ENCODE data around the gene AGPAT1.
A peak's percentile ranks its signal among the peaks of the same experiment; 100 is the strongest.

The AGPAT1 gene

GRCh38 chr6:32158052-32158451, 17.8 kb downstream of the AGPAT1 start:
- DNase-seq: no peak
- H3K27me3 Mint-ChIP-seq: peaks cover 10% of the 10 kb centered on the region
- H3K9me3 Mint-ChIP-seq: no peaks in the 10 kb centered on the region
- H3K4me1 Mint-ChIP-seq: peaks cover 22% of the 10 kb centered on the region
- CTCF ChIA-PET: no interaction called here
- no peak overlapping the region for H3K4me3 Mint-ChIP-seq
- H3K36me3 Mint-ChIP-seq: peaks cover 13% of the 10 kb centered on the region
- no peak overlapping the region for H3K27ac Mint-ChIP-seq

- no peaks in the 10 kb centered on the region for H3K9me3 Mint-ChIP-seq
- no peak overlapping the region for H3K27ac Mint-ChIP-seq
- peaks cover 21% of the 10 kb centered on the region for H3K27me3 Mint-ChIP-seq
- H3K4me3 Mint-ChIP-seq: no peak overlapping the region
- no peak for DNase-seq
- peaks cover 13% of the 10 kb centered on the region for H3K36me3 Mint-ChIP-seq
- peaks cover 34% of the 10 kb centered on the region for H3K4me1 Mint-ChIP-seq
- CTCF ChIA-PET: no interaction called here
Observed at GRCh38 chr6:32156891-32157290, 19.0 kb downstream of the AGPAT1 start.

GRCh38 chr6:32154514-32155161, 21.2 kb downstream of the AGPAT1 start:
- DNase-seq: peak; percentile 82
- CTCF ChIA-PET: interaction anchor here (0.8 to 1.3 kb wide), 5 partner anchors 10 to 41 kb away, joined by 3 to 9 read pairs (median 4); no protein-coding TSS in a partner anchor
- H3K4me1 Mint-ChIP-seq: peaks cover 47% of the 10 kb centered on the region
- H3K27me3 Mint-ChIP-seq: peaks cover 42% of the 10 kb centered on the region
- peak overlapping the region; percentile 79 for H3K27ac Mint-ChIP-seq
- H3K4me3 Mint-ChIP-seq: peak overlapping the region; percentile 83
- no peaks in the 10 kb centered on the region for H3K9me3 Mint-ChIP-seq
- peaks cover 13% of the 10 kb centered on the region for H3K36me3 Mint-ChIP-seq

DNA sequence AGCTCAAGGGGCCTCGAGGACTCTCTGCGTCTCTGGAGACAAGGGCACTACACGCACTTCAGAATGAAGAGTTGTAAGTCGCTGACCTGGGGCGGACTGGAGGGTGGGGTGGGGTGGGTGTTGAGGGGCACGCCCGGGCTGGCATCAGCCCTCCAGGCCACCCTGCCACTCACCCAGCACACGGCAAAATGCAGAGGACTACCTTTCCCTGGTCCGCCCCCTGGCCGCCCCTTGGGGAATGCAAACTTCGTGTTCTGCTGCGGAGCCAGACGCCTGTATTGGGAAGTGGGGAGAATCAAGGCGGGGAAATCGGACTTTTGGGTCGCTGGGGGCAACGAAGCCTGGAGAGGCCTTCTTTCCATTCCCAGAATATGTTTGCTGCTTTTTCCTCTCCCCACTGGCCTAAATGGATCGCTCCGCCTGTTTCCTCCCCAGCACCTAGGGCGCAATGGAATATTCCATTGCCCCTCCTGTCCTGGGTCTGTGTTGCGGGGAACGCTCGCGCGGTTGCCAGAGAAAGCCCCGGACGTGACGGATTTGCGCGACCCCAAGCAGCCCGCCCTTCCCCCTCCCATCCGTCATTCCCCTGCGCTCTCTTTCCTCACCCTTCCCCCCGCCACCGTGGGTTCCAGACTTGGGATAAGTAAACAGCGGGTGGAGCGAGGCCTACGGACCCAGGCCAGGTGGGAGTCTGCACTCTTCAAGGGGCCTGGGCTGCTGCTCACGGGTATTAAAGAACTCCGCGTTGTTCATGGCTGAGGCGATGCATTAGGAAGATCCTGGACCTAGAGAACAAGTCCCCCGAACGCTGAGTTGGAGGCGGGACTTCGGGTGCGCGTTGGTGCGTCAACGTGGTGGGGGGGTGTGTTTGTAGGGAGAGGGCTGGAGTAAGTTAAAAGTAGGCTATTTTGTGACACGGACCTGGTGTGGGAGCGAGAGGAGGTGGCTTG, 22.0 kb downstream of the AGPAT1 start, which contains the start of gene PPT2:
Gene PPT2 (plus strand): TSS at position 578 of the 950 bp plus-strand sequence. CDS start 454 bp downstream, outside the sequence.
- Mint-ChIP-seq H3K27ac (peak within 1 kb of the TSS; percentile 79), H3K4me3 (peak within 1 kb of the TSS; percentile 83), H3K27me3 (peaks cover 50% of the 10 kb centered on the region), H3K4me1 (peaks cover 51% of the 10 kb centered on the region), H3K9me3 (no peaks in the 10 kb centered on the region), H3K36me3 (peaks cover 13% of the 10 kb centered on the region)
- CTCF ChIA-PET: interaction anchor here (0.8 to 1.3 kb wide), 4 partner anchors 9 to 42 kb away, joined by 3 to 9 read pairs (median 4); no protein-coding TSS in a partner anchor
- DNase-seq: peak; percentile 85

- Mint-ChIP-seq H3K4me1 (peaks cover 59% of the 10 kb centered on the region), H3K4me3 (peak overlapping the region; percentile 51), H3K36me3 (peaks cover 7% of the 10 kb centered on the region), H3K9me3 (no peaks in the 10 kb centered on the region), H3K27me3 (peaks cover 59% of the 10 kb centered on the region), H3K27ac (peak overlapping the region; percentile 53)
- CTCF ChIA-PET: no interaction called here
- DNase-seq: no peak
Observed at GRCh38 chr6:32152769-32153563, 22.9 kb downstream of the AGPAT1 start.

DNA sequence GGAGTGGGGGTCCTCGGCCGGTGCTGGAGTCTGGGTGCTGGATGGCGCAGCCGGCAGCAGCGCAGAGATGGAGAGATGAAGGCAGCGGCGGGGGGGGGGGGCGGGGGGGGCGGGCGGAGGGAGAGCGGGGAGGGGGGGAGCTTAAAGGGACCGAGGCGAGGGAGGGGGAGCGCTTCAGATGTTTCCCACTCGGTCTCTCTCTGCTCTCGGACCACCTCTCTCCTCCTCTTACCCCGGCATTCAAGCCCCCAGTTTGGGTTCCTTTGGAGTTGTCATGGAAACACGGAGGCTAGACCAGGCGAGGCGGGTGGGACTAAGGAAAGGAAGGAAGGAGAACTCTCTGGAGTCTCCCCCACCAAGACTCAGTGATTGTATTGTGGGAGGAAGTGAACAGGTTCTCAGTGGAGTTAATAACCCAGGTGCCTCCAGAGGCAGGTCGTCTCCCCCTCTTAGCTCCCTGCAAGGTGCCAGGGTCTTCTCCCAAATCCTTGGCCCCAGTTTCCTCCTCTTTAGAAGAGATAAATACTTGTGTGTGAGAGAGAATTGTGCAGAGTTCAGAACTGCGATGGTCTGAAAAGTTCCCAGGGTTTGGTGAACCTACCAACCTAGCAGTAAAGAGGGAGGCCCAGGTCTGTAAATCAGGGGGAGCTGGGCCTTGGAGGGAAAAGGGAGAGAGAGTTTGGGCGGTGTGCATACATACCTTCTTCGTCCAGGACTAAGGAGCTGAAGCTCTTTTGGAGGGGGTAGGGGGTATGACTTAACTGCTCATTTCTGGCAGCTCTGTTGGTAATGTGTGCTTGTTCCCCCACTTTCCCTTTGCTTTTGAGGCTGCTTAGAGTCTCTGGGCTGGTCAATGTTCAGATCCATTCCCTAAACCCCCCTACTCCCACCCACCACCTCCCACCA, 23.8 kb downstream of the AGPAT1 start, which contains the start of gene PRRT1:
Gene PRRT1 (minus strand): TSS at position 77 of the 906 bp plus-strand sequence. CDS start 112 bp downstream, outside the sequence.
- no peak within 1 kb of the TSS for H3K27ac Mint-ChIP-seq
- CTCF ChIA-PET: interaction anchor here (1.6 kb wide), 1 partner anchor 33 kb away, joined by 5 read pairs; no protein-coding TSS in a partner anchor
- H3K4me1 Mint-ChIP-seq: peaks cover 62% of the 10 kb centered on the region
- no peak for DNase-seq
- H3K4me3 Mint-ChIP-seq: peak within 1 kb of the TSS; percentile 51
- H3K9me3 Mint-ChIP-seq: no peaks in the 10 kb centered on the region
- H3K27me3 Mint-ChIP-seq: peaks cover 67% of the 10 kb centered on the region
- H3K36me3 Mint-ChIP-seq: no peaks in the 10 kb centered on the region

DNA sequence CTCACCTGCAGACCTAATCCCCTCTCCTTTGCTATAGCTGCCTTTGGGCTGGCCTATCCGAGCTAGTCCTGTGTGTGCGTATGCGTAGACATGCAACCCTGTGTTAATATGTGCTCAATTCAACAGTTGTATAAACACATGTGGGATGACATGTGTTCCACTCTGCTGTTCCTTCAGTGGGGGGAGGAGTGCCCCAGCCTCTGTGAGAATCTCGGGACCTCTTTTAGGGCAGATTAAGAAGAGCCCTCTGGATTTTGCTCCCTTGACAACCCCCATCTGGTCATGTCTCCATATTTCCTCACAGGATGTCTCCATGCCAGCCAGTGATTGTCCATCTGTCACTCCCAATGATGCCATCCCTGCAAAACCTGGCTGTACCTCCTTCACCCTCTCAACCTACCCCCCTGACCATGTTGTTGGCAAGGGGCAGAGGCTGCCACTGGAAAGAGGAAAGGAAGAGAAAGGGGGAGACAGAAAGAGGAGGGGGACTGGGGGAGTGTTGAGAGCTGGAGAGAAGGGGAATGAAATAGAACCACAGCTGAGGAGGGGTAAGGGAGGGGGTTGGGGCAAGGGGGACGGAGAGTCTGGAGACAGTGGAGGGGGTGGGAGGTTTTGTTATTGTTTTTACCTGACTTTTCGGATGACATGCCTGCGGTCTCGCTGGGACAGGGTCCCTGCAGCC, 24.6 kb downstream of the AGPAT1 start:
- Mint-ChIP-seq H3K27ac (no peak overlapping the region), H3K9me3 (no peaks in the 10 kb centered on the region), H3K4me1 (peaks cover 62% of the 10 kb centered on the region), H3K36me3 (no peaks in the 10 kb centered on the region), H3K4me3 (peak overlapping the region; percentile 41), H3K27me3 (peaks cover 75% of the 10 kb centered on the region)
- CTCF ChIA-PET: interaction anchor here (1.6 kb wide), 1 partner anchor 32 kb away, joined by 5 read pairs; no protein-coding TSS in a partner anchor
- DNase-seq: no peak

GRCh38 chr6:32149932-32150870, 25.7 kb downstream of the AGPAT1 start:
- no peak for DNase-seq
- Mint-ChIP-seq H3K4me1 (peaks cover 57% of the 10 kb centered on the region), H3K27me3 (peaks cover 84% of the 10 kb centered on the region), H3K27ac (no peak overlapping the region), H3K9me3 (no peaks in the 10 kb centered on the region), H3K4me3 (no peak overlapping the region), H3K36me3 (no peaks in the 10 kb centered on the region)
- CTCF ChIA-PET: interaction anchor here (0.5 kb wide), 1 partner anchor 682 kb away, joined by 3 read pairs; no protein-coding TSS in a partner anchor

- Mint-ChIP-seq H3K27ac (peak overlapping the region; percentile 70), H3K27me3 (peaks cover 89% of the 10 kb centered on the region), H3K4me3 (peak overlapping the region; percentile 63), H3K36me3 (no peaks in the 10 kb centered on the region), H3K4me1 (peaks cover 49% of the 10 kb centered on the region), H3K9me3 (no peaks in the 10 kb centered on the region)
- no peak for DNase-seq
- CTCF ChIA-PET: interaction anchor here (0.7 to 1.8 kb wide), 5 partner anchors 9 to 31 kb away, joined by 3 to 6 read pairs (median 3); partner anchors contain the start of gene EGFL8
Observed at GRCh38 chr6:32149092-32149755, 26.7 kb downstream of the AGPAT1 start.

DNA sequence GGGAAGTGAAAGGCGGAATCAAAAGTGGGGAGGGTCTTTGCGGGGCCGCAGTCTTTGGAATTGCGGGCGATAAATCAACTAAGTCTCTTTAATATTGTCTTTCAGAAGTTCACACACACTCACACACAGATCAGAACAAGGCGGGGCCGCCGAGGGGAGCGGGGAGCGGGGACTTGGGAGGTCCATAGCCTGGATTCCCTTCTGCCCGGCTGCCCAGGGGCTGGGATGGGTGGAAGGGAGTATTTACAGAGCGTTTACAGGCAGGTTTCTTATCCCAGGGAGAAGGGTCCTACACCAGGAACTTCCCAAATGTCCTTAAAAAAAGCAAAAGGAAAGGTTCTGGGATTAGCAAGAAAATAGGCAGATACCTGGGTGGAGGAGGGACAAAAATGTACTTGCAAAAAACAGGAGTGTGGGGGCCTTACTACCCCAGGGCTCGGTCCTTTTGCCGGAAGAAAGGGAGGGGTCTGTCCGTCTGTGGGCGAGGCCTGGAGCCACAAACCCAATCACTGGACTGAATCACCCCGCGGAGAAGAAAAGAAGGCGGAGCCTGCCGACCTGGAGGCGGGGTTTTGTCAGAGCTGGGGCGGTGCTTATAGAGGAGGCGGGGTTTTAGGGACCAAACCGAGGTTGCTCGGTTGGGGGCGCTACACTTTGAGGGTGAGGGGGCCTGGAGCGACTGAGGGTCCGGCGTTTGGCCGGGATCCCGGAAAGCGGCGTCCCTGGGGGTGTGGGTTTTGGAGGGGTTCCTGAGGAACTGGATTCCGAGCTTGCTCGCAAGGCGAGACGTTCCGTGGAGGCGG, 27.4 kb downstream of the AGPAT1 start:
- DNase-seq: peak; percentile 76
- peak overlapping the region; percentile 70 for H3K27ac Mint-ChIP-seq

More for the DNA sequence above, 27.4 kb downstream of the AGPAT1 start:
- Mint-ChIP-seq H3K4me3 (peak overlapping the region; percentile 63), H3K4me1 (peaks cover 43% of the 10 kb centered on the region), H3K36me3 (no peaks in the 10 kb centered on the region), H3K9me3 (no peaks in the 10 kb centered on the region), H3K27me3 (peaks cover 83% of the 10 kb centered on the region)
- CTCF ChIA-PET: interaction anchor here (0.6 to 1.8 kb wide), 7 partner anchors 8 to 47 kb away, joined by 3 to 6 read pairs (median 3); partner anchors contain the start of gene EGFL8

Data from activated naive CD4-positive, alpha-beta T cell treated with anti-CD3 and anti-CD28 coated beads, Interleukin-2, amount 10 ng/mL, durations not matched to agents 7 days and 5 days (primary cell).